Spleen (tissue), 11 donors: ENCODE measurements around the gene B4GALT6. TPM values are rescaled to one million over a fixed set of nuclear protein-coding genes. Genes with fewer than 3 reads are reported as not detected.

Experiments
- DNase-seq: peaks from one replicate; pipeline ENCODE4 v3.0.0-alpha.2; 2020
- H3K27ac ChIP-seq, 8 donors: fragments of 200-600 bp; sonication (generic) in 7 of 8; 1 replicate in 4 of 8; 2 replicates in 4 of 8; pipeline versions ENCODE4 v1.5.0 to v1.8.0; 2016 to 2021; ENCODE audit warnings: inconsistent platforms in 4 of 8, mild to moderate bottlenecking in 4 of 8, moderate library complexity in 1 of 8
- H3K27me3 ChIP-seq, 7 donors: fragments of 200-600 bp; sonication (generic) in 6 of 7; replicated peaks in 1 of 7; 1 replicate in 4 of 7; 2 replicates in 3 of 7; pipeline versions ENCODE4 v1.5.0 to v1.8.0; 2016 to 2021; ENCODE audit warnings: inconsistent platforms in 3 of 7, mild to moderate bottlenecking in 1 of 7
- H3K36me3 ChIP-seq, 6 donors: fragments of 200-600 bp; sonication (generic) in 5 of 6; 1 replicate in 4 of 6; 2 replicates in 2 of 6; pipeline versions ENCODE4 v1.5.0 to v1.8.0; 2016 to 2021; ENCODE audit warnings: inconsistent platforms in 2 of 6
- H3K4me1 ChIP-seq, 6 donors: fragments of 200-600 bp; sonication (generic) in 5 of 6; 1 replicate in 3 of 6; 2 replicates in 3 of 6; pipeline versions ENCODE4 v1.5.0 to v1.8.0; 2016 to 2021; ENCODE audit warnings: inconsistent platforms in 3 of 6
- H3K4me3 ChIP-seq, 8 donors: fragments of 200-600 bp; sonication (generic) in 7 of 8; 1 replicate in 4 of 8; 2 replicates in 4 of 8; pipeline versions ENCODE4 v1.5.0 to v1.8.0; 2016 to 2021; ENCODE audit warnings: inconsistent platforms in 4 of 8, mild to moderate bottlenecking in 4 of 8, moderate library complexity in 2 of 8
- H3K9me3 ChIP-seq, 8 donors: fragments of 200-600 bp; sonication (generic) in 7 of 8; 1 replicate in 4 of 8; 2 replicates in 4 of 8; pipeline versions ENCODE4 v1.5.0 to v1.8.0; 2016 to 2021; ENCODE audit warnings: inconsistent platforms in 4 of 8
- CTCF ChIP-seq, 11 experiments: fragments of 200-600 bp in 7 of 11; fragments of 450-650 bp in 4 of 11; sonication (generic) in 4 of 11; IDR thresholded peaks in 8 of 11; conservative IDR thresholded peaks in 3 of 11; 1 replicate in 7 of 11; 2 replicates in 4 of 11; pipeline versions ENCODE4 v1.4.0 to v1.8.0; 2016 to 2021; ENCODE audit warnings: antibody characterized with exemption in 11 of 11, inconsistent platforms in 4 of 11, mild to moderate bottlenecking in 1 of 11
- POLR2A ChIP-seq, 3 donors: fragments of 450-650 bp; IDR thresholded peaks; one replicate each; pipeline ENCODE4 v1.5.1; 2017; ENCODE audit warnings: antibody characterized with exemption in 3 of 3, mild to moderate bottlenecking in 1 of 3
- POLR2AphosphoS5 ChIP-seq, 3 donors: sonication (generic); formaldehyde crosslinking; IDR thresholded peaks; one replicate each; pipeline ENCODE4 v1.5.1; 2017; ENCODE audit warnings: antibody characterized with exemption in 3 of 3
- WGBS, 5 donors: extraction: QIAGEN DNeasy Blood & Tissue Kit in 3 of 5; methylation state at CpG; one replicate each; pipeline versions ENCODE4 v1.1.5 to v1.1.7; 2013 to 2018; 5-methylcytosine and 5-hydroxymethylcytosine counted together
- intact Hi-C: fragments of 100-400 bp; cut with DNase I; formaldehyde crosslinking; loops from one replicate; pipeline ENCODE4 v1.15.0; 2023; ENCODE audit warnings: low total_unique reads
- polyA plus RNA-seq, 3 donors: library from polyadenylated mRNA; stranded (reverse); fragments of 200-250 nt; gene quantifications; one replicate each; pipeline ENCODE4 v1.2.1, GENCODE V29; 2013
- total RNA-seq, 7 donors: library from RNA; depleted of rRNA in 3 of 7; stranded (reverse); fragments of >200 nt in 3 of 7; fragmentation: NEBNext Ultra II Directional in 4 of 7; extraction: Animal tissue kit (Norgen Biotek cat#: 25700) in 4 of 7; gene quantifications; one replicate each; pipeline versions ENCODE4 v1.1.0 to v1.2.1, GENCODE V29; 2016 to 2021
- donor health status: healthy with polysubstance abuse.
- donor health status: DM: no; HTN: no; CAD: no; lungs with moderate emphysema.
- donor health status: DM: no; HTN: no; CAD: no.
- donor health status: Bipolar disorder and iron deficiency.
- donor health status: healthy.
- donor health status: DM: no; HTN: no; CAD: no.
- donor health status: DM: yes; HTN: yes; CAD: no.

The B4GALT6 gene
- total and polyA plus RNA-seq, 10 donors = 0.42 to 9.1 (median 3.7) TPM

GRCh38 chr18:31649978-31650719 is 34.2 kb downstream of the B4GALT6 start:
- no peak overlapping the region for H3K4me3 ChIP-seq
- no peak for DNase-seq
- H3K36me3 ChIP-seq = no peaks in the 10 kb centered on the region
- no peak overlapping the region for H3K27ac ChIP-seq
- intact Hi-C loops = no loop called here
- H3K9me3 ChIP-seq = no peaks in the 10 kb centered on the region
- peaks cover 0 to 8% (median 0%) of the 10 kb centered on the region in 6 donors for H3K4me1 ChIP-seq
- no peak for TF ChIP-seq POLR2A (IDR thresholded peaks at IDR 0.05)
- no peak for TF ChIP-seq POLR2AphosphoS5 (IDR thresholded peaks at IDR 0.05)
- no peak for TF ChIP-seq CTCF (IDR thresholded peaks at IDR 0.05 in 8 of 11, conservative IDR thresholded peaks at IDR 0.05 in 3 of 11)
- peaks cover 0 to 9% (median 0%) of the 10 kb centered on the region in 7 donors for H3K27me3 ChIP-seq
- 46 to 61% (median 48%) methylated on average over 4 of the region's 4 CpGs for WGBS, 5 donors

- Histone ChIP-seq H3K36me3 (no peaks in the 10 kb centered on the region), H3K4me1 (peaks cover 0 to 8% (median 0%) of the 10 kb centered on the region in 6 donors), H3K4me3 (no peak overlapping the region), H3K27me3 (peaks cover 0 to 9% (median 0%) of the 10 kb centered on the region in 7 donors), H3K9me3 (no peaks in the 10 kb centered on the region), H3K27ac (no peak overlapping the region)
- intact Hi-C loops = no loop called here
- DNase-seq = no peak
- 82 to 95% (median 85%) methylated on average over 2 of the region's 2 CpGs for WGBS, 5 donors
- TF ChIP-seq POLR2AphosphoS5 (IDR thresholded peaks at IDR 0.05) (no peak), CTCF (IDR thresholded peaks at IDR 0.05 in 8 of 11, conservative IDR thresholded peaks at IDR 0.05 in 3 of 11) (no peak), POLR2A (IDR thresholded peaks at IDR 0.05) (no peak)
Measured at GRCh38 chr18:31649449-31649848, 34.9 kb downstream of the B4GALT6 start.

- Histone ChIP-seq H3K9me3 (no peaks in the 10 kb centered on the region), H3K4me1 (peaks cover 0 to 8% (median 0%) of the 10 kb centered on the region in 6 donors), H3K27ac (no peak overlapping the region), H3K27me3 (peaks cover 0 to 9% (median 0%) of the 10 kb centered on the region in 7 donors), H3K36me3 (no peaks in the 10 kb centered on the region), H3K4me3 (no peak overlapping the region)
- no peak for DNase-seq
- no peak for TF ChIP-seq CTCF (IDR thresholded peaks at IDR 0.05 in 8 of 11, conservative IDR thresholded peaks at IDR 0.05 in 3 of 11)
- no peak for TF ChIP-seq POLR2AphosphoS5 (IDR thresholded peaks at IDR 0.05)
- 43 to 65% (median 60%) methylated on average over 2 of the region's 2 CpGs for WGBS, 5 donors
- intact Hi-C loops = no loop called here
Measured at GRCh38 chr18:31648966-31649429, 35.4 kb downstream of the B4GALT6 start.

GRCh38 chr18:31648458-31648857 is 35.9 kb downstream of the B4GALT6 start:
- H3K9me3 ChIP-seq = no peaks in the 10 kb centered on the region
- no peak for DNase-seq
- no peaks in the 10 kb centered on the region for H3K36me3 ChIP-seq
- H3K4me1 ChIP-seq = peaks cover 0 to 8% (median 0%) of the 10 kb centered on the region in 6 donors
- intact Hi-C loops = no loop called here
- WGBS, 5 donors = 67 to 87% (median 70%) methylated on average over 2 of the region's 2 CpGs
- TF ChIP-seq CTCF (IDR thresholded peaks at IDR 0.05 in 8 of 11, conservative IDR thresholded peaks at IDR 0.05 in 3 of 11) = no peak
- TF ChIP-seq POLR2AphosphoS5 (IDR thresholded peaks at IDR 0.05) = no peak
- no peak for TF ChIP-seq POLR2A (IDR thresholded peaks at IDR 0.05)
- H3K27me3 ChIP-seq = peaks cover 0 to 9% (median 0%) of the 10 kb centered on the region in 7 donors
- H3K27ac ChIP-seq = no peak overlapping the region
- H3K4me3 ChIP-seq = no peak overlapping the region
